ENCODE data around the gene CLEC18A. TPM values are rescaled to one million over a fixed set of nuclear protein-coding genes. Genes with fewer than 3 reads are reported as not detected.
"Not testable (repeated sequence)": the region's sequence is repeated elsewhere in the genome, so short reads cannot be mapped to it uniquely, and the experiment has no call there.

CLEC18A gene
- total RNA-seq, 1 donor from 2014 or later, result 5.9 TPM

DNA sequence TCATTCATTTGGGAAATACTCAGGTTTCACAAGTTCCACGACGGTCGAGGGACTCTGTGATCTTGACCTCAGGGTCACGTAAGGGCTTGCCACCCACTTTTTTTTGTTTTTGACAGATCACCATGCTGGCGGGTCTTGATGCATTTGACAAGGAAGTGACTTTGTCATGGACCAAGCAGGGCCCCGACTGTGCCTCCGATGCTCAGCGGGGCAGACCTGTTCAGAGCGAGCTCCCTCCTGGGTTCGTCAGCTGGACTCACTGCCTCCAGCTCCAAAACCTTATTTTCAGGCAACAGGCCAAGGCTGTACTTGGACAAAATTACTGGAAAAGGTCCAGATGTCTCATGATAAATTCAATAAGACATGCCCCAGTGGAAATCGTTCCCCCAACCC, 9.0 kb upstream of the CLEC18A start:
- peaks cover 7% of the 10 kb centered on the region for H3K27me3 Mint-ChIP-seq (ENCODE audit: insufficient read depth, low read depth)
- H3K36me3 ChIP-seq, result no peaks in the 10 kb centered on the region
- peaks cover 32% of the 10 kb centered on the region for H3K4me1 Mint-ChIP-seq
- no peak overlapping the region for H3K4me2 ChIP-seq
- no peak overlapping the region for H2AFZ ChIP-seq (replicated peaks)
- peaks cover 2% of the 10 kb centered on the region for H3K36me3 Mint-ChIP-seq
- no peaks in the 10 kb centered on the region for H4K20me1 ChIP-seq (ENCODE audit: low read depth)
- H3K4me3 ChIP-seq, result no peak overlapping the region
- H3F3A ChIP-seq (ENCODE audit: low read depth), result no peaks in the 10 kb centered on the region
- DNase-seq (ENCODE audit: low spot score), result no peak
- H3K9ac ChIP-seq, result no peak overlapping the region
- H3K4me1 ChIP-seq, result peaks cover 14% of the 10 kb centered on the region
- no peak for TF ChIP-seq EZH2phosphoT487 (IDR thresholded peaks at IDR 0.05)
- no peak for TF ChIP-seq EZH2 (IDR thresholded peaks at IDR 0.05)
- TF ChIP-seq, protein P1, sequence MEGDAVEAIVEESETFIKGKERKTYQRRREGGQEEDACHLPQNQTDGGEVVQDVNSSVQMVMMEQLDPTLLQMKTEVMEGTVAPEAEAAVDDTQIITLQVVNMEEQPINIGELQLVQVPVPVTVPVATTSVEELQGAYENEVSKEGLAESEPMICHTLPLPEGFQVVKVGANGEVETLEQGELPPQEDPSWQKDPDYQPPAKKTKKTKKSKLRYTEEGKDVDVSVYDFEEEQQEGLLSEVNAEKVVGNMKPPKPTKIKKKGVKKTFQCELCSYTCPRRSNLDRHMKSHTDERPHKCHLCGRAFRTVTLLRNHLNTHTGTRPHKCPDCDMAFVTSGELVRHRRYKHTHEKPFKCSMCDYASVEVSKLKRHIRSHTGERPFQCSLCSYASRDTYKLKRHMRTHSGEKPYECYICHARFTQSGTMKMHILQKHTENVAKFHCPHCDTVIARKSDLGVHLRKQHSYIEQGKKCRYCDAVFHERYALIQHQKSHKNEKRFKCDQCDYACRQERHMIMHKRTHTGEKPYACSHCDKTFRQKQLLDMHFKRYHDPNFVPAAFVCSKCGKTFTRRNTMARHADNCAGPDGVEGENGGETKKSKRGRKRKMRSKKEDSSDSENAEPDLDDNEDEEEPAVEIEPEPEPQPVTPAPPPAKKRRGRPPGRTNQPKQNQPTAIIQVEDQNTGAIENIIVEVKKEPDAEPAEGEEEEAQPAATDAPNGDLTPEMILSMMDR (IDR thresholded peaks at IDR 0.05), result no peak
- no peaks in the 10 kb centered on the region for H3K27me3 ChIP-seq
- H3K27ac Mint-ChIP-seq, result no peak overlapping the region
- no peaks in the 10 kb centered on the region for H3K9me3 Mint-ChIP-seq
- H3K27ac ChIP-seq, result no peak overlapping the region
- no peaks in the 10 kb centered on the region for H3K79me2 ChIP-seq (ENCODE audit: low read depth)
- H3K4me3 Mint-ChIP-seq, result no peak overlapping the region
- no peaks in the 10 kb centered on the region for H3K9me3 ChIP-seq (ENCODE audit: low read depth)

DNA sequence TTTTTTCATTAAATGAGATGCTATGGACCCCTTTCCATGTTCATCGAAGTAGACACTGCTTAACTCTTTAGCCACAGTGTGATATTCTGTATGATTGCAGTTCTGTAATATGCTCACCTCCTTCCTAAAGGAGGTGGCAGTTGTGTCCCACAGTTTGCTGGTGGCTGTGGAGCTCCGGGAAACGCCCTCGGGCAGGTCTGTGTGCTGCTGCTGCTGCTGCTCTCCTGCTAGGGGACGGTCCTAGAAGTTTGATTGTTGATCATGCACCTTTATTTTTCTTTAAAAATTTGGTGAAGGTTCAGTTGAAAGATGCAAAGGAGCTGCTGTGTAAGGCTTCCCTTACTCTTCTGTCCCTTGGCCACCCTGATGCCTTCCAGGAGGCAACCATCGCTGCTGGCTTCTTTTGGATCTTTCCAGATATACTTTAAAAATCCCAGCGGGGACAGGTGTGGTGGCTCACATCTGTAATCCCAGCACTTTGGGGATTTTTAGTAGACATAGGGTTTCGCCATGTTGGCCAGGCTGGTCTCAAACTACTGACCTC, 8.4 kb upstream of the CLEC18A start:
- no peaks in the 10 kb centered on the region for H3K9me3 Mint-ChIP-seq
- H4K20me1 ChIP-seq (ENCODE audit: low read depth), result no peaks in the 10 kb centered on the region
- H2AFZ ChIP-seq (replicated peaks), result no peak overlapping the region
- peaks cover 14% of the 10 kb centered on the region for H3K4me1 ChIP-seq
- TF ChIP-seq, protein P1 (IDR thresholded peaks at IDR 0.05), result no peak
- TF ChIP-seq EZH2phosphoT487 (IDR thresholded peaks at IDR 0.05) (no peak), EZH2 (IDR thresholded peaks at IDR 0.05) (no peak)
- no peaks in the 10 kb centered on the region for H3K36me3 Mint-ChIP-seq
- H3K4me3 ChIP-seq, result no peak overlapping the region
- H3K27ac ChIP-seq, result peak overlapping the region; percentile 81
- H3K36me3 ChIP-seq, result no peaks in the 10 kb centered on the region
- no peak for DNase-seq (ENCODE audit: low spot score)
- no peak overlapping the region for H3K9ac ChIP-seq
- H3K27ac Mint-ChIP-seq, result peak overlapping the region; percentile 2
- H3K4me1 Mint-ChIP-seq, result peaks cover 32% of the 10 kb centered on the region
- no peaks in the 10 kb centered on the region for H3K79me2 ChIP-seq (ENCODE audit: low read depth)
- H3F3A ChIP-seq (ENCODE audit: low read depth), result no peaks in the 10 kb centered on the region
- peaks cover 7% of the 10 kb centered on the region for H3K27me3 Mint-ChIP-seq (ENCODE audit: insufficient read depth, low read depth)
- H3K4me3 Mint-ChIP-seq, result no peak overlapping the region
- H3K27me3 ChIP-seq, result no peaks in the 10 kb centered on the region
- no peaks in the 10 kb centered on the region for H3K9me3 ChIP-seq (ENCODE audit: low read depth)
- peak overlapping the region; percentile 49 for H3K4me2 ChIP-seq

DNA sequence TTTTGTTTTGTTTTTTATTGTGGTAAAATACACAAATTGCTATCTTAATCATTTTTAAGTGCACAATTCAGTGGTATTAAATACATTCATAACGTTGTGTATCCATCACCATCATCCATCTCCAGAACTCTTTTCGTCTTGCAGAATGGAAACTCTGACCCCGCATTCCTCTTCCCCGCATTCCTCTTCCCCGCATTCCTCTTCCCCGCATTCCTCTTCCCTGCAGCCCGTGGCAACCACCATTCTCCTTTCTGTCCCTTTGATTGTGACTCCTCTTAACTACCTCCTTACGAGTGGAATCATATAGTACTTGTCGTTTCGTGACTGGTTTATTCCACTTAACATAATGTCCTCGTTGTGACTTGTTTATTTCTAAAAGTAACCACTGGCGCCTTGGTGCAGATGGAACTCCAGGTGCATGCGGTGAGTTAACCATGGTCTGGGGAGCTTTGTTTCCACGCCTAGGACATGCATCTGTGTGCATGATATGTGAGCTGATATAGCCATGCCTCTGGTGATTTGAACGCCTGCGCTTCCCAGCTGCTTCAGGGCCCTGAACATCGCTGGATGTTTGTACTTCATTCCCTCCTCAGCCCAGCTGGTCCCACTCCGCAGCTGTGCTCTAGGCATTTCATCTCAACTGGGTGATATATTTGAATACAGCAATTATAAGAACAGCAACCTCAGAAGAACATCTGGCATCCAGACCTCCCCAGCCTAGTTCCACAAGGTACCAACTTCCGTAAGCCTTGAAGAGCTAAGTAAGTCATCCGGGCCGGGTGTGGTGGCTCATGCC, 7.7 kb upstream of the CLEC18A start:
- Histone ChIP-seq H3K4me1 (peaks cover 14% of the 10 kb centered on the region), H3K27ac (peak overlapping the region; percentile 81), H3K4me2 (peak overlapping the region; percentile 49)
- H3K27ac Mint-ChIP-seq, result peak overlapping the region; percentile 60
- not testable (repeated sequence) for H3K27me3 Mint-ChIP-seq (ENCODE audit: insufficient read depth, low read depth); H4K20me1 ChIP-seq (ENCODE audit: low read depth); H3K36me3 ChIP-seq; H3F3A ChIP-seq (ENCODE audit: low read depth); H3K4me3 ChIP-seq; H3K27me3 ChIP-seq; H3K9ac ChIP-seq; H3K9me3 Mint-ChIP-seq; H3K79me2 ChIP-seq (ENCODE audit: low read depth); H2AFZ ChIP-seq (replicated peaks); H3K36me3 Mint-ChIP-seq; H3K9me3 ChIP-seq (ENCODE audit: low read depth)
- peak overlapping the region; percentile 17 for H3K4me3 Mint-ChIP-seq
- H3K4me1 Mint-ChIP-seq, result peaks cover 35% of the 10 kb centered on the region
- DNase-seq (ENCODE audit: low spot score), result peak; percentile 74

DNA sequence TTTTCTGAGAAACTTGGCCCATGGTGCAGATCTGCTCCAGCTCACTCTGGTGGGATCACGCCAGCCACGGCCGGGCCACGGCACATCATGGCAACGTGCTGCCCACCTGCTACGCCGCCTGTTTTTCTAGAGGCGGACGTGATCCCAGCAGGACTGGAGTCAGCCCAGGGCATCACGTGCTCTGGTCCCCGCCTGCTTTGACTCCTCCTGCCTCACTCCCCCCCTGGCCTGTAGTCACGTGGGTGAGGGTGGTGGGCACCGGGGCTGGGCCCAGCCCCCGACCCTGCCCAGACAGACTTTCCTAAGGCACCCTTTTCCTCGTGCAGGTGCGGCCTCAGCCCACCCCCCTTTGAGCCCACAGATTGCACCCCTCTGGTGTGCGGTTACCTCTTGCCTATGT, 723 bp upstream of the CLEC18A start:
- not testable (repeated sequence) for H3K4me3 Mint-ChIP-seq; H3K79me2 ChIP-seq (ENCODE audit: low read depth); H3K36me3 Mint-ChIP-seq; H4K20me1 ChIP-seq (ENCODE audit: low read depth); H3K36me3 ChIP-seq; H3K9ac ChIP-seq; H3K4me1 Mint-ChIP-seq; H3F3A ChIP-seq (ENCODE audit: low read depth); H3K4me1 ChIP-seq; H3K4me2 ChIP-seq; H3K27ac Mint-ChIP-seq; H3K9me3 Mint-ChIP-seq; H3K9me3 ChIP-seq (ENCODE audit: low read depth); H3K27me3 Mint-ChIP-seq (ENCODE audit: insufficient read depth, low read depth); H2AFZ ChIP-seq (replicated peaks); H3K27me3 ChIP-seq; H3K4me3 ChIP-seq; H3K27ac ChIP-seq; DNase-seq (ENCODE audit: low spot score)

DNA sequence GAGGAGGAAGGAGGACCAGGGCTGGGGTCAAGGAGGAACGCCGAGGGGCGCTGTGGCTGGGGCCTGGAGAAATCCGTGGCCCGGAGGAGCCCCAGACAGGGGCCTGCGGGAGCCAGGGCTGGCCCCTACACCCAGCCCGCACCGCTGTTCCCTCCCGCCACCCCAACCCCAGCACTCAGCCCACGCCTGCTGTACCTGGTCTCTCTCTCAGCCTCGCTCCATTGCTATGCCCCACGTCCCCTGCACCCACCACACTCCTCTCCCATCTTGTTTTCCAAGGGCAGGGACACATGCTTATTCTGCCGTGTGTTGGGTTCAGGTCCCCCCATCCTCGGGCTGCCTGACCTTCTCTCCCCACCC, 518 bp downstream of the CLEC18A start:
- not testable (repeated sequence) for H3K4me2 ChIP-seq; H3K27me3 Mint-ChIP-seq (ENCODE audit: insufficient read depth, low read depth); H3K36me3 Mint-ChIP-seq; H3K9me3 Mint-ChIP-seq; DNase-seq (ENCODE audit: low spot score); H3K27me3 ChIP-seq; H3F3A ChIP-seq (ENCODE audit: low read depth); H3K4me1 Mint-ChIP-seq; H3K27ac Mint-ChIP-seq; H3K36me3 ChIP-seq; H3K4me3 Mint-ChIP-seq; H3K9me3 ChIP-seq (ENCODE audit: low read depth); H4K20me1 ChIP-seq (ENCODE audit: low read depth); H2AFZ ChIP-seq (replicated peaks); H3K4me1 ChIP-seq; H3K79me2 ChIP-seq (ENCODE audit: low read depth); H3K9ac ChIP-seq; H3K4me3 ChIP-seq
- peak overlapping the region; percentile 65 for H3K27ac ChIP-seq

DNA sequence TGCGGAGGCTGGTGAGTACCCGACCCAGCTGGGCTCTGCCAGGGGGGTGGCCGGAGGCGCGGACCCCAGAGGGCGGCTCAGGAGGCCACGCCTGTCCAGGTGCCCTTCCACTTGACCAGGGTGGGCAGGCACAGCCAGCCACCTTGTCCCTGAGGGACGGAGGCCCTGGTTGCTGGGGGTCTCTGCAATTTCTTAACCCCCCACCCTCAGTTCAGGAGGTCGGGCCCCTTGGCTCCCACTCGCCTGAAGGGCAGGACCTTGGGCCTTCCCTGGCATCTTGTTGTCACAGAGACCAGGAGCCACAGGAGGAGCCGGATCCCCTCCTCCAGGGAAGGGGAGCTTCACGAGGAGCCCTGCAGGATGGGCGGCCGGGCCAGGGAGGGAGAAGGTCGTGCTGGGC, 982 bp downstream of the CLEC18A start:
- not testable (repeated sequence) for H3K4me3 Mint-ChIP-seq; H3K36me3 ChIP-seq; H3K36me3 Mint-ChIP-seq; H3K27ac Mint-ChIP-seq; H3K9ac ChIP-seq; H3K4me2 ChIP-seq; H2AFZ ChIP-seq (replicated peaks); H3K27me3 ChIP-seq; H3K9me3 ChIP-seq (ENCODE audit: low read depth); H4K20me1 ChIP-seq (ENCODE audit: low read depth); H3K4me1 Mint-ChIP-seq; H3F3A ChIP-seq (ENCODE audit: low read depth); H3K4me3 ChIP-seq; DNase-seq (ENCODE audit: low spot score); H3K27ac ChIP-seq; H3K79me2 ChIP-seq (ENCODE audit: low read depth); H3K27me3 Mint-ChIP-seq (ENCODE audit: insufficient read depth, low read depth); H3K4me1 ChIP-seq; H3K9me3 Mint-ChIP-seq

Data from neural progenitor cell (in vitro differentiated cells).